ENCODE measurements around the gene IRAK2. TPM values are rescaled to one million over a fixed set of nuclear protein-coding genes. Genes with fewer than 3 reads are reported as not detected.

IRAK2 gene
- total RNA-seq, 4 donors from 2014 or later, result 0.20 to 4.9 (median 3.4) TPM

DNA sequence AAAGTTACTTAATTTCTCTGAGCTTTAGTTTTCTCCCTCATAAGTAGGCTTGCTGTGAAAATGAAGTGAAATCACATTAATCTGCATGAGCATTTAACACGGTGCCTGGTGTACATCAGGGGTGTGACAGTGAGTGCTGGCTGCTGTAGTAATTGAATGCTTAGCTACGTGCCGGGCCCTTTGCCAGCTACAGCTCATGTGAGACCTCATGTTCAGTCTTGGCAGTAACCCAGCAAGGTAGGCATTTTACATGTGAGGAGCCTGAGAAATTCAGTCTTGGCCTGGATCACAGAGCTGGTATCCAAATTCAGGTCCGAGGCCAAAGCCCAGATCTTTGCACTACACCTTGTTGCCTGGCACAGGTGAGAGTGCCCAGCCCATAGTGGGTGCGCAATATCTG, 118.9 kb downstream of the IRAK2 start:
- no peaks in the 10 kb centered on the region for H3K4me1 ChIP-seq
- WGBS, 2 donors (ENCODE audit: low coverage in 1 of 2), result 64% methylated on average over 3 to 5 of the region's 5 CpGs
- no peak for TF ChIP-seq POLR2AphosphoS5 (IDR thresholded peaks at IDR 0.05)
- no peak for TF ChIP-seq POLR2A (IDR thresholded peaks at IDR 0.05)
- TF ChIP-seq EP300 (IDR thresholded peaks at IDR 0.05; ENCODE audit: low read depth), result no peak
- TF ChIP-seq CTCF (IDR thresholded peaks at IDR 0.05), result no peak
- H3K27ac ChIP-seq, result no peak overlapping the region
- no peak for DNase-seq
- H3K27me3 ChIP-seq, result no peaks in the 10 kb centered on the region
- peaks cover 0 to 26% (median 9%) of the 10 kb centered on the region in 4 donors for H3K36me3 ChIP-seq
- intact Hi-C loops (cut with DNase I; ENCODE audit: low total_unique reads) (no loop called here), in situ Hi-C loops (cut with MboI; ENCODE audit: low pct_ligation_motif_present in 1 of 4, low pct_unique_long_range_greater_than_20kb in 1 of 4, low sequenced_read_pairs in 3 of 4) (no loop called here)
- no peak overlapping the region for H3K4me3 ChIP-seq
- no peaks in the 10 kb centered on the region for H3K9me3 ChIP-seq

DNA sequence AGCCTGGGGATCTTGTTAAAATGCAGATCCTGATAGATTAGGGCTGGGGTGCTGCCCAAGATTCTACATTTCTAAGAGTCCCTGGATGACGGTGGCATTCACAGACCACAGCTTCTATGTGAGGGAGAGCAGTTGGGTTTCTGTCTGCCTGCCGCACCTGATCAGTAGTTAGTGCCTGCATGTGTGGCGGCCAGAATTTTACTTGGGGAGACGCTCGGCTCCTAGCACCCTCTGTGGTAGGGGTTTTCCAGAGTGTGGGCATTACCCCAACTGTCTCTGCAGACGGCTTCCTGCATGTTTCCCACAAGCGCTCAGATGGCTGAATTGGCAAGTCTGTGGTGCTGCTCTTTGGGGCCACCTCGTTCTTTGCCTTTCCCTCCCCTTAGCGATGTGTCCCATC, 119.8 kb downstream of the IRAK2 start:
- in situ Hi-C loops (cut with MboI; ENCODE audit: low pct_ligation_motif_present in 1 of 4, low pct_unique_long_range_greater_than_20kb in 1 of 4, low sequenced_read_pairs in 3 of 4), result no loop called here
- no peak overlapping the region for H3K4me3 ChIP-seq
- 71% methylated on average over 9 of the region's 9 CpGs; no CpG with 5 or more reads in 1 of the 2 donors for WGBS, 2 donors (ENCODE audit: low coverage in 1 of 2)
- no peaks in the 10 kb centered on the region for H3K4me1 ChIP-seq
- H3K27ac ChIP-seq, result no peak overlapping the region
- intact Hi-C loops (cut with DNase I; ENCODE audit: low total_unique reads), result no loop called here
- H3K9me3 ChIP-seq, result no peaks in the 10 kb centered on the region
- DNase-seq, result no peak
- H3K27me3 ChIP-seq, result no peaks in the 10 kb centered on the region
- peaks cover 0 to 19% (median 5%) of the 10 kb centered on the region in 4 donors for H3K36me3 ChIP-seq
- TF ChIP-seq POLR2AphosphoS5 (IDR thresholded peaks at IDR 0.05) (no peak), CTCF (IDR thresholded peaks at IDR 0.05) (no peak), EP300 (IDR thresholded peaks at IDR 0.05; ENCODE audit: low read depth) (no peak), POLR2A (IDR thresholded peaks at IDR 0.05) (no peak)

DNA sequence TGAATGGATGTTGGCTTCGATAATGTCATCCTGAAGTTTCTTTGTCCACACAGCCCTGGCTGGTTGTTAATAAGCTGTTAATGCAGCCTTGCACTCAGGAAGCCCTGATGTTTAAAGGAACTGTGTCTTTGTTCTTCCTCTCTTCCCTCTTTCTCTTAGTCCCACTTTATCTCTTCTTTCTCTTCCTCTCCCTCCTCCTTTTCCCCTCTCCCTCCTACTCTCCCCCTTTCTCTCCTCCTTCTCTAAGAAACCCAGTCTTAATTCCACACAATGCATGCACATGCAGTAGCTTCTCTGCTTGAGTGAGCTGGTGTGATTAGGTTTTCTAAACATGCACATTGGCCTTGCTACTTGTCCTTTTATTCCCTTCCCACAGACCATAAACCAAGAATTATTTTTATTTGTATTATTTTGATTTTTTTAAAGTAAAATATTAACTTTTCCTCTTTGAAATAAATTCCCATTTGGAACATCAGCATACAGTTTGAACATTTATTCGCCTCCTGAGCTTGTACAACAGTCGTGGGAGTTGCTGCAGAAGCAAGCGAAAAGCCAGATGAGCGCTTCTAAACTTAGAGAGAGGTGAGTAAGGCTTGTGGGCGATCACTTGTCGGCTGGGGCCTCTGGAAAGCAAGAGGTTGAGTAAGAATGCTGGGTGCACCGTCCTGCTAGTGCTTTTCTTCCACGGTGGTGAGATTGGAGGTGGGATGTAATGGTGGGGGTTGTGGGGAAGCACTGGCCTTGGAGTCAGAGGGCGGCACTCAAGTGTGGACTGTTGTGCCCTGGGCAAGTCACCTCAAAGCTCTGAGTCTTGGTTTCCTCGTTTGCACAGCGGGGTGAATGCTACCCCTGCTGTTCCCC, 120.8 kb downstream of the IRAK2 start:
- intact Hi-C loops (cut with DNase I; ENCODE audit: low total_unique reads), result no loop called here

More for the DNA sequence above, 120.8 kb downstream of the IRAK2 start:
- 88 to 90% methylated on average over 7 to 12 of the region's 12 CpGs for WGBS, 2 donors (ENCODE audit: low coverage in 1 of 2)
- Histone ChIP-seq H3K36me3 (peaks cover 0 to 10% (median 2%) of the 10 kb centered on the region in 4 donors), H3K9me3 (no peaks in the 10 kb centered on the region), H3K27me3 (no peaks in the 10 kb centered on the region), H3K4me1 (no peaks in the 10 kb centered on the region), H3K27ac (no peak overlapping the region), H3K4me3 (no peak overlapping the region)
- TF ChIP-seq POLR2AphosphoS5 (IDR thresholded peaks at IDR 0.05) (no peak), CTCF (IDR thresholded peaks at IDR 0.05) (no peak), POLR2A (IDR thresholded peaks at IDR 0.05) (no peak), EP300 (IDR thresholded peaks at IDR 0.05; ENCODE audit: low read depth) (no peak)
- DNase-seq, result no peak
- in situ Hi-C loops (cut with MboI; ENCODE audit: low pct_ligation_motif_present in 1 of 4, low pct_unique_long_range_greater_than_20kb in 1 of 4, low sequenced_read_pairs in 3 of 4), result no loop called here
